IPS-18c (cell line): ENCODE results near the gene PDE2A.

Experiments used
- H3K4me3 ChIP-seq: 2 replicates; pipeline ENCODE4 v1.7.0; 2013; ENCODE audit warnings: low read depth, mild to moderate bottlenecking, low read length, moderate library complexity; ENCODE audit not compliant: insufficient read depth
- H3K9me3 ChIP-seq: one replicate; pipeline ENCODE4 v1.6.1; 2013; ENCODE audit warnings: mild to moderate bottlenecking, low read length, moderate library complexity; ENCODE audit not compliant: control insufficient read depth, insufficient read depth

The PDE2A gene

GRCh38 chr11:72673943-72674828 lies at the start of gene PDE2A:
PDE2A (minus strand) TSS chr11:72674422; CDS start chr11:72674207, 215 bp downstream.
- peak within 1 kb of the TSS; percentile 39 for H3K4me3 ChIP-seq
- H3K9me3 ChIP-seq, result no peaks in the 10 kb centered on the region

GRCh38 chr11:72723508-72723907 lies 49.3 kb upstream of the PDE2A start:
- Histone ChIP-seq H3K9me3 (no peaks in the 10 kb centered on the region), H3K4me3 (no peak overlapping the region)

- no peaks in the 10 kb centered on the region for H3K9me3 ChIP-seq
- no peak overlapping the region for H3K4me3 ChIP-seq
Measured at GRCh38 chr11:72722050-72722748, 48.0 kb upstream of the PDE2A start.

GRCh38 chr11:72721689-72722049 lies 47.4 kb upstream of the PDE2A start:
- H3K4me3 ChIP-seq, result no peak overlapping the region
- H3K9me3 ChIP-seq, result no peaks in the 10 kb centered on the region

- no peaks in the 10 kb centered on the region for H3K9me3 ChIP-seq
- no peak overlapping the region for H3K4me3 ChIP-seq
Measured at GRCh38 chr11:72721276-72721675, 47.1 kb upstream of the PDE2A start.

GRCh38 chr11:72720784-72721183 lies 46.6 kb upstream of the PDE2A start:
- Histone ChIP-seq H3K4me3 (no peak overlapping the region), H3K9me3 (no peaks in the 10 kb centered on the region)

GRCh38 chr11:72720047-72720446 lies 45.8 kb upstream of the PDE2A start:
- H3K9me3 ChIP-seq, result no peaks in the 10 kb centered on the region
- no peak overlapping the region for H3K4me3 ChIP-seq

- no peak overlapping the region for H3K4me3 ChIP-seq
- H3K9me3 ChIP-seq, result no peaks in the 10 kb centered on the region
Measured at GRCh38 chr11:72719551-72719950, 45.3 kb upstream of the PDE2A start.

- Histone ChIP-seq H3K4me3 (no peak overlapping the region), H3K9me3 (no peaks in the 10 kb centered on the region)
Measured at GRCh38 chr11:72719144-72719543, 44.9 kb upstream of the PDE2A start.

- no peaks in the 10 kb centered on the region for H3K9me3 ChIP-seq
Measured at GRCh38 chr11:72718101-72718501, 43.9 kb upstream of the PDE2A start.

GRCh38 chr11:72716788-72717435 lies 42.7 kb upstream of the PDE2A start:
- H3K4me3 ChIP-seq, result no peak overlapping the region

More at GRCh38 chr11:72718101-72718501, 43.9 kb upstream of the PDE2A start:
- H3K4me3 ChIP-seq, result no peak overlapping the region

GRCh38 chr11:72716290-72716689 lies 42.1 kb upstream of the PDE2A start:
- H3K4me3 ChIP-seq, result no peak overlapping the region

More at GRCh38 chr11:72716788-72717435, 42.7 kb upstream of the PDE2A start:
- no peaks in the 10 kb centered on the region for H3K9me3 ChIP-seq

GRCh38 chr11:72712841-72713240 lies 38.6 kb upstream of the PDE2A start:
- Histone ChIP-seq H3K9me3 (no peaks in the 10 kb centered on the region), H3K4me3 (no peak overlapping the region)

More at GRCh38 chr11:72716290-72716689, 42.1 kb upstream of the PDE2A start:
- no peaks in the 10 kb centered on the region for H3K9me3 ChIP-seq

GRCh38 chr11:72712168-72712751 lies 38.0 kb upstream of the PDE2A start:
- Histone ChIP-seq H3K9me3 (no peaks in the 10 kb centered on the region), H3K4me3 (no peak overlapping the region)

- H3K4me3 ChIP-seq, result no peak overlapping the region
- no peaks in the 10 kb centered on the region for H3K9me3 ChIP-seq
Measured at GRCh38 chr11:72711141-72711540, 36.9 kb upstream of the PDE2A start.

- Histone ChIP-seq H3K9me3 (no peaks in the 10 kb centered on the region), H3K4me3 (no peak overlapping the region)
Measured at GRCh38 chr11:72710278-72710677, 36.1 kb upstream of the PDE2A start.

- H3K9me3 ChIP-seq, result no peaks in the 10 kb centered on the region
Measured at GRCh38 chr11:72709478-72710238, 35.4 kb upstream of the PDE2A start.

More at GRCh38 chr11:72709478-72710238, 35.4 kb upstream of the PDE2A start:
- H3K4me3 ChIP-seq, result no peak overlapping the region
